ENCODE data around the gene NYAP2.

NYAP2 gene

DNA sequence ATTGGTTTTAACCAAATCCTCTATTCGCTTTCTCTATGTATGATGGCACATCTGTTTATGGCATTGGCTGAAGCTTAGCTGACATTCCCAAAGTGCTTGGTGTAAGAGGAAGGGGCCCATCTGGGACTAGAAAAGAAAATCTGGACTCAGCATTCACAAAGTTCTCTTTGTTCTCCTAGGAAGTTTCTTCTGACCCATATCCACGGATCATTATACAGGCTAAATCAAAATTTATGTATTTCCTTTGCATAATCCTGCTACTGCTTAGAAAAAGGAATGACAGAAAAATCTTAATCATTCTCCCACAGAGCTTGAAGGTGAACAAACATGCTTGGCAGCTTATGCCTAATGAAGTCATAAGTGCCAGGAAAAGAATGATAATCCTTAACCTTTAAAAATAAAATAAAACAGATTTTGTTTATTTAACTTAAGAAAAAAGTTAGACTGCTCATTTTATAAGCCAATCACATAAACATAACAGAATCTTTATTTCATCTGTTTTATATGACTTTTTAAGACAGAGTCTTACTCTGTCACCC is 88.4 kb downstream of the NYAP2 start:
- DNase-seq, result no peak

- no peak for DNase-seq
These were observed 89.2 kb downstream of the NYAP2 start for GRCh38 chr2:225488743-225489142.

GRCh38 chr2:225493420-225494099 is 94.0 kb downstream of the NYAP2 start:
- no peak for DNase-seq

DNA sequence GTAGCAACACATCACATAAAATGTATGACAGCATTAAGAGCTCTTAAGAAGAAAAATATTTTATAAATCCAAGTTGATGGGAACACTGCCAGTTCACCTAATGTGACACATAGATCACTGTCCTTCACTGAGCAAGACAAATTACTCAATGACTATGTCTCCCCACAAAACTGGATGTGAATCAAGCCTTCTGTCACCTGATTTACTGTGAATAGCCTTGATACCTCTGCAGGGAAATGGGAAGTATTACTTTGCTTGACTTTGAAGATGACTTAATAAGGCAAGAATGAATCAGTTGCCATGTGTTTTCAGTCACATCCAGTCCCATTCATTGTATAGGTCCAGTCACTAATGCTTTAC is 94.6 kb downstream of the NYAP2 start:
- no peak for DNase-seq

- peak in 1 of 2 experiments; percentile 7 for DNase-seq
These were observed 96.2 kb downstream of the NYAP2 start for GRCh38 chr2:225495706-225496105.

DNA sequence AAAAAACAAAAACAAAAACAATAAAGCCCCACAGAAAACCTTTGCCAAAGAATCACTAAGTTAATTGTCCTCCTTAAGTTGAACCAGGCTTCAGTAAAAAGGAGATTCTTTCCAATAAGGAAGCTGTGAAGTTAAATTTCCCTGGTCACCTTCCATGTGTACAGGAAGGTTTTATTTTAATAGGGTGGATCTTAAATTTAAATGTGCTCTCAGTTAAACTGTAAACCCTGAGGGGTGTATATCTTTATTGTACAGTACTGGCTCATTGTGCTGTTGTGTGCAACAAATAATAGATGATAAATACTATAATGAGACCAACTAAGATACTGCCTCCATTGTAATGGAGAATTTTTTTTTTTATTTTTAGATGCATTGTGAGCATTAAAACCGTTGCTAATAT is 97.1 kb downstream of the NYAP2 start:
- DNase-seq, result no peak

DNA sequence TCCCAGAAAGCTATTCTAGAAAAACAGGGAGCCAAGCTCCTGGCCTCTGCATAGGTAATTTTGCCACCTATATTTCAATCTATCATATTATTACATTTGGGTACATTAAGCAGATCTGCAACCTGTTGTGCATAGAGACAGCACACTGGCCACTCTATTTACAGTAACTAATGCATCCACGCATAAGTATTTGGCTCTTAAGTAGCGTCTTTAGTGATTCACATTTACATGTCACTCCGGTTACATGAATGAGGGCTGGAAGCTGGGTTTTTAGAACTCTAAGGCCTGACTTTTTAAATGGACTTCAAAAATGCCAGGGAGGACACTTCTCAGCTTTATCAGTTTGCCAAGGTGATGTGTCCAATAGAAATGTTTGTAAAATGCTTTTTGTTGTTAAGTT is 97.7 kb downstream of the NYAP2 start:
- no peak for DNase-seq

DNA sequence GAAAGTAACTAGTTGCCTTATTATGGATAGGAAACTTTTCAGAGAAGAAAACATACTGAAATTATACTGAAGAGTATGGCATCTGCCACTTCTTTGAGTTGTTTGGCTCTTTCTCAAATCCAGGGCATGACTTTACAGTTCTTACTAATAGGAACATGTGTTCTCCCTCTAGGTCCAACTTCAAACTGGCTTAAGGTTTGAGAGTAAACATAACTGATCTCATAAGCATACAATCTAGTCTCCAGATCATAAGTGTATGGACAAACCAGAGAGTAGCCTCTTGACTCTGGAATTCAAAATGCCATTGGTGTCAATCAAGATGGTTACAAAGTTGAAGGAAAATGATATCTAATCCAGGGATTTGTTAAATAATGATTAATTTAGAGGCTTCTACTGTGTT is 101.5 kb downstream of the NYAP2 start:
- DNase-seq, result no peak

DNA sequence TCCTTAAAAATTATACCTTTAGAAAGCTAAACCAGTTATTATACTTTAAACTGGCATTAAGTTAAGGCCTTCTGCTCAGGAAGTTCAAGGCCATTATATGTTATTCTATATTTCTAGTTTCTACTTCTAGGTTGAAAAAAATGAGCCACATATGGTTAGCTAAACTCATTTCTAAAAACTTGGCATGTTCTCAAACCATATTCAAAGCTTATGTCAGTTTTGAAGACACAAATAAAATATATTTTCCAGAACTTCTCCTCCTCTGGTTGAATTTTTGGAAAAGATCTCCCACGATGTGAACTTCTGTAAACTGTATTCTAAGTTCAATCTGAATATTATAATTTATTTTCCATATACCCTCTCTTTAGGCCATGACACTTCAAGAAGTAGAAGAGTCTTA is 103.5 kb downstream of the NYAP2 start:
- DNase-seq, result no peak

DNA sequence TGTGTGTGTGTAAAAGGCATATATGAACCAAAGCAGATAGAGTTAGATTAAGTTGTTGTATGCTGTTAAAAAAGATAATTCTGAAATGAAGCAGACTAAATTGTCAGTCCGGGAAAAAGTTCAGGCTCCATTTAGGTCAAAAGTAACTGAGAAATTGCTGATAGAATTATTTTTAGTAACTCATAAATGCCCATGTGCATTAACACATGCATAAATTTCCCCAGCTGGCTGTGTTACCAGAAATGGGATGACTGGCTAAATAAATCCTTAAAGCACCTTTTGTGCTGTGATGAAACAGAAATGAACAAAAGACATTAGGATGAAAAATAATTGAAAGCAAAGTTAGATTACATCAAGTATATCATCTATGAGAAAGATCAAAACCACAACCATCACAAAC is 111.3 kb downstream of the NYAP2 start:
- DNase-seq, result no peak

DNA sequence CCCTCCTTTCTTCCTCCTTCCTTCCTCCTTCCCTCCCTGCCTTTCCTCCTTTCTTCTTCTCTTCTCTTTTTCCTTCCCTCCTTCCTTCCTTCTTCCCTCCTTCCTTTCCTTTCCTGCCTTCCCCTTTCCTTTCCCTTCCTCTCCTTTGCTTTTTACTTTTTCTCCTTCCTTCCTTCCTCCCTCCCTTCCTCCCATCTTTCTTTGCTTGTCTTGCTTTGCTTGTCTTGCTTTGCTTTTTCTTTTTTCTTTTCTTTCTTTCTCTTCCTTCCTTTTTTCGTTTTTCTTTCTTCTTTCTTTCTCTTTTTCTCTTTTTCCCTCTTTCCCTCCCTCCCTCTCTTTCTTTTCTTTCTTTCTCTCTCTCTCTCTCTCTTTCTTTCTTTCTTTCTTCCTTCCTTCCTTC is 113.0 kb downstream of the NYAP2 start:
- DNase-seq, result no peak

GRCh38 chr2:225512876-225513540 is 113.5 kb downstream of the NYAP2 start:
- DNase-seq, result no peak

DNA sequence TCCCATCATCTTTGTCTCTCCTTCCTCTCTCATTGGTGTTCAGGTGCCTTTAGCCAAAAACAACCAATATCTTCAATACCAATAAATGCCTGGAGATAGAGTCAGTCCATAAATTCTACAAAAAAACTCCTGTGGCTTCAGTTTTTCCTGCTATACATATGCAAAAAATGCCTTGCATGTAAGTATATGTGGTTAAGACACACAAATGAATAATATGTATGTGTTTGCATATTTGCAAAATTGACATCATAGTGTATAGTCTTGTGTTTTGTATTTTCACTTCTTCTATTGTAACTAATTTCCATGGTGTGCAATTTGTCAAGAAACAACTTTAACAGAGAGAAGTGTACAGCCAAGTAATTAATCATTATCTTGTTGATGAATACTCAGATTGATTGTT is 115.5 kb downstream of the NYAP2 start:
- no peak for DNase-seq

DNA sequence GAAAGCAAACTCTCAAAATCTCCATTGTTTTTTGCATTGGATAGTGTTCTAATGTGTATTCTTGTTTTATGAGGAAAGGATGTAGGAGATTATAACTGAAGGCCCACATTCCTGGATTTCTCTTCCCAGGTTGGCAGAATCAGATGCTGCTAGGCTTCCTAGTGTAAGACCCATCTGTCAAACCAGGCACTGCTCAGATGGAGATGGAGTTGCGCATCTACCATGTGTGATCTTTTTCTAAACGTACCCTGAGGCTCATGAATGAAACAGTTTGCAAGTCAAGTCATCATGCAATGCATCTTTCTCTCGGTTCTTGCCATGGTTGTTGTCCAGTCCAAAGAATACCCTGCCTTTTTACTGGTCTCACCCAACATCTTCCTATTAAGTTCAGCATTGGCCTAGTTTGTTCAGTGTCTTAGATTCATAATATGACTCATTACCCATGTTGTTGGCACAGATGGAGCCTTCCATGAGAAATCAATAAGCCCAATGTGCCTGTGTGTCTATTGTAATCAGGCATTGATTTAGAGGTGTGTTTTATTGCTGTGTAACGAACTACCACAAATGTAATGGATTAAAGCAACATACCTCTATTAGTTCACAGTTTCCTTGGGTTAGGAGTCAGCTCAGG is 127.4 kb downstream of the NYAP2 start:
- DNase-seq, result no peak

DNA sequence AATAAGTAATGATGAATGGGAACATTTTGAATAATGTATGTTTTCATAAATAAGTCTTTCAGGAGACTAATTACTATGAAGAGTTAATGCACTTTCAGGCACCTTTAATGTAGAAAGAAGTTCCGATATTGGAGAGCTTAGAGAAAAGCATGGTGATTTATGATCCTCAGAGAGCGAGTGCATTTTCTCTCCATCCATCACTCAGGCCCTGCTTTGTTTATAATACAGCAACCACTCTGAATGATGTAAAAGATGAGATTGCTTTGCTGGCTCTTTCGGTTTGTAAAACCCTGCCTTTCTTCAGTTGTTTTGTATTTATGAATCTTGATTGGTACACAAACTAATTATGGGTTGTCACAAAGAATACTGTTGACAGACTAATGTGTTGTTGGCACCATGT is 132.0 kb downstream of the NYAP2 start:
- no peak for DNase-seq

DNA sequence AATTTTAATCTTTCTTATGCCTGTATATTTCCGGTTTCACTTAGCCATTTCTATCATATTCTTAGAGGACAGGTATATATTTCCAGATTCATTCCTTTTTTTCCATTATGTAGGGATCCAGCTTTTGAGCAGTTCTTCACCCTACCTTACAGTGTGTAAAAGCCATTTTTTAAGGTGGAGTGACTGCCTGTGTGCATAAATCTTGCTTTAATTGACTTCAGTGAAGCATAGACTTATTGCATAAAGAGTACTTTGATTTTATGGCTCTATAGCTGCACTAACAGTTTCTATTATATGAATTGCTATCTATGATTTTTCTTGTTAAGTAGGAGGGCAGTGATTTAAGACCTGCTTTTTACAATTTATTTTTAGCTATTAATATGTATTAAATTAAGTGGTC is 132.6 kb downstream of the NYAP2 start:
- no peak for DNase-seq

GRCh38 chr2:225534037-225534436 is 134.5 kb downstream of the NYAP2 start:
- DNase-seq, result no peak

- DNase-seq, result no peak
These were observed 135.2 kb downstream of the NYAP2 start for GRCh38 chr2:225534697-225535096.

- no peak for DNase-seq
These were observed 136.5 kb downstream of the NYAP2 start for GRCh38 chr2:225536036-225536435.

GRCh38 chr2:225543626-225544025 is 144.1 kb downstream of the NYAP2 start:
- DNase-seq, result no peak

DNA sequence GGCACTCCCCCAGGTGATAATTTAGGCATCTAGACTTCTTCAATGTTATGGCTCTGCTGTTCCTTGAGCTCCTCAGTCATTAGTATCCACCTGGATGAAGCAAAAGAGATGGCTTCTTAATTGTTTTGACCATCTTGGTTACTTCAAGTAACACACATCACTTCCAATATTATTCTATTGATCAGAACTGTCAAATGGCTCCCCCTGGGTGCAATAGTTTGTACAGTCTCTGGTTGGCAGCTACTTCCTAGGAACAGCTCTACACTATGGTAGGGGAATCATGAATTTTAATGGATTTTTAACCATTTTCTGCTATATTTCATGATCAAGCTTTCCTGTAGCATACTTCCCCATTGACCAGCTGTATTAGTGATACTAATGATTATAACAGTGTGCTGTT is 157.0 kb downstream of the NYAP2 start:
- DNase-seq, result no peak

GRCh38 chr2:225558399-225559071 is 159.0 kb downstream of the NYAP2 start:
- no peak for DNase-seq

DNA sequence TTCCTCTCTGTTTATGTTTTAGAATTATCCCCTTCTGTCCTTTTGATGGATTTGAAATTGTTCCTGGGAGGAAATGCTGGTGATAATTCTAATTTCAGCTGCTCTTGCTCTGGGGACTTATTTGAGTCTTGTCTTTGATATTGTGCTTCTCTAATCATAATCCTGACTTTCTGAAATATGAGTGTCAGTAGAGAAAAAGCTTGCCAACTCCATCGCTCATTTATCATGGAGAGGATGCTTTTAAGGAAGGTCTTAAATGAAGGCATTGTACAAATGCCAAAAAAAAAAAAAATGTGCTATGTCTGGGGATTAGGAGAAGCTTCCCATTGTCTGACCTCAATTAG is 159.5 kb downstream of the NYAP2 start:
- DNase-seq, result no peak

GRCh38 chr2:225566798-225567197 is 167.3 kb downstream of the NYAP2 start:
- DNase-seq, result no peak

Measured in SHP77 (cell line).